H9 (cell line): Measurements from ENCODE around the gene RSPH3. TPM values are rescaled to one million over a fixed set of nuclear protein-coding genes. Genes with fewer than 3 reads are reported as not detected.

Source experiments
- DNase-seq: peaks from one replicate; pipeline ENCODE4 v3.0.0-alpha.2; 2017
- H2AFZ ChIP-seq: one replicate; pipeline ENCODE4 v1.6.1; 2013; ENCODE audit warnings: mild to moderate bottlenecking, low read length, control low read depth, moderate library complexity
- H2AK5ac ChIP-seq: 2 replicates; pipeline ENCODE4 v1.6.1; 2013; ENCODE audit warnings: low read length, control low read depth, mixed read lengths; ENCODE audit not compliant: insufficient read length
- H2BK120ac ChIP-seq: one replicate; pipeline ENCODE4 v1.6.1; 2013; ENCODE audit warnings: low read depth, mild to moderate bottlenecking, low read length, control low read depth, inconsistent platforms; ENCODE audit not compliant: poor library complexity, severe bottlenecking
- H2BK12ac ChIP-seq: 2 replicates; pipeline ENCODE4 v1.6.1; 2013; ENCODE audit warnings: low read length, control low read depth, mixed read lengths, low read depth; ENCODE audit not compliant: insufficient read length
- H2BK15ac ChIP-seq: 2 replicates; pipeline ENCODE4 v1.6.1; 2013; ENCODE audit warnings: low read depth, low read length, control low read depth
- H2BK20ac ChIP-seq: one replicate; pipeline ENCODE4 v1.6.1; 2013; ENCODE audit warnings: low read depth, mild to moderate bottlenecking, low read length, control low read depth, inconsistent platforms; ENCODE audit not compliant: poor library complexity, severe bottlenecking
- H2BK5ac ChIP-seq: 2 replicates; pipeline ENCODE4 v1.6.1; 2013; ENCODE audit warnings: low read length, control low read depth, mixed read lengths; ENCODE audit not compliant: insufficient read length
- H3K14ac ChIP-seq: 2 replicates; pipeline ENCODE4 v1.6.1; 2013; ENCODE audit warnings: low read length, control low read depth; ENCODE audit not compliant: insufficient read depth
- H3K18ac ChIP-seq: 2 replicates; pipeline ENCODE4 v1.6.1; 2013; ENCODE audit warnings: low read depth, mild to moderate bottlenecking, mixed read lengths, low read length, control low read depth; ENCODE audit not compliant: insufficient read length
- H3K23ac ChIP-seq: 2 replicates; pipeline ENCODE4 v1.6.1; 2013; ENCODE audit warnings: low read length, control low read depth, mixed read lengths, low read depth; ENCODE audit not compliant: insufficient read length
- H3K23me2 ChIP-seq: 2 replicates; pipeline ENCODE4 v1.6.1; 2013; ENCODE audit warnings: low read depth, mild to moderate bottlenecking, mixed read lengths, low read length, control low read depth; ENCODE audit not compliant: insufficient read length, poor library complexity, severe bottlenecking
- H3K27ac ChIP-seq: 2 replicates; pipeline ENCODE4 v1.5.1; 2013; ENCODE audit warnings: low read length, control low read depth, mixed read lengths, low read depth; ENCODE audit not compliant: insufficient read length
- H3K27me3 ChIP-seq: 2 replicates; pipeline ENCODE4 v1.6.1; 2013; ENCODE audit warnings: low read length, control low read depth, inconsistent platforms; ENCODE audit not compliant: insufficient read depth
- H3K4ac ChIP-seq: 2 replicates; pipeline ENCODE4 v1.6.1; 2013; ENCODE audit warnings: low read depth, mild to moderate bottlenecking, control low read depth, inconsistent platforms, low read length, moderate library complexity
- H3K4me1 ChIP-seq: 2 replicates; pipeline ENCODE4 v1.6.1; 2013; ENCODE audit warnings: low read length, control low read depth, inconsistent platforms; ENCODE audit not compliant: insufficient read depth
- H3K4me2 ChIP-seq: 2 replicates; pipeline ENCODE4 v1.6.1; 2013; ENCODE audit warnings: low read length, control low read depth, mixed read lengths; ENCODE audit not compliant: insufficient read length, insufficient read depth
- H3K56ac ChIP-seq: 2 replicates; pipeline ENCODE4 v1.6.1; 2013; ENCODE audit warnings: low read depth, mild to moderate bottlenecking, mixed read lengths, low read length, control low read depth; ENCODE audit not compliant: insufficient read length
- H3K79me1 ChIP-seq: 2 replicates; pipeline ENCODE4 v1.6.1; 2013; ENCODE audit warnings: low read depth, mild to moderate bottlenecking, moderate library complexity, low read length, control low read depth, inconsistent platforms; ENCODE audit not compliant: insufficient read depth, poor library complexity, severe bottlenecking
- H3K79me2 ChIP-seq: 2 replicates; pipeline ENCODE4 v1.6.1; 2013; ENCODE audit warnings: low read length, control low read depth, inconsistent platforms; ENCODE audit not compliant: insufficient read depth
- H3K9ac ChIP-seq: 2 replicates; pipeline ENCODE4 v1.6.1; 2013; ENCODE audit warnings: low read length, control low read depth, mixed read lengths; ENCODE audit not compliant: insufficient read length; ENCODE audit errors: extremely low read depth
- H3K9me3 ChIP-seq: one replicate; pipeline ENCODE4 v1.6.1; 2013; ENCODE audit warnings: low read depth, low read length, inconsistent platforms; ENCODE audit not compliant: control insufficient read depth
- H3T11ph ChIP-seq: one replicate; pipeline ENCODE4 v1.6.1; 2013; ENCODE audit warnings: mild to moderate bottlenecking, low read length, control low read depth, inconsistent platforms
- H4K20me1 ChIP-seq: one replicate; pipeline ENCODE4 v1.6.1; 2013; ENCODE audit not compliant: control insufficient read depth, insufficient read length, insufficient read depth
- H4K5ac ChIP-seq: 2 replicates; pipeline ENCODE4 v1.6.1; 2013; ENCODE audit warnings: low read depth, mild to moderate bottlenecking, mixed read lengths, low read length, control low read depth; ENCODE audit not compliant: insufficient read length
- H4K8ac ChIP-seq: replicated peaks from 2 replicates; pipeline ENCODE4 v1.6.1; 2013; ENCODE audit warnings: low read length, control low read depth, mixed read lengths, low read depth; ENCODE audit not compliant: insufficient read length
- H4K91ac ChIP-seq: 2 replicates; pipeline ENCODE4 v1.6.1; 2013; ENCODE audit warnings: low read depth, mild to moderate bottlenecking, moderate library complexity, mixed read lengths, low read length, control low read depth; ENCODE audit not compliant: insufficient read length
- H3K27ac Mint-ChIP-seq, 3 experiments: 2 replicates in 2 of 3; 3 replicates in 1 of 3; pipeline ENCODE4 v1.8.0; 2020 to 2021; ENCODE audit warnings: mixed read lengths in 3 of 3, mild to moderate bottlenecking in 1 of 3, moderate library complexity in 1 of 3
- H3K27me3 Mint-ChIP-seq: 2 replicates; pipeline ENCODE4 v1.8.0; 2021; ENCODE audit warnings: low read depth, mild to moderate bottlenecking, moderate library complexity, mixed read lengths
- H3K36me3 Mint-ChIP-seq, 3 experiments: 2 replicates in 2 of 3; 3 replicates in 1 of 3; pipeline ENCODE4 v1.8.0; 2020 to 2021; ENCODE audit warnings: low read depth in 3 of 3, mixed read lengths in 3 of 3; ENCODE audit not compliant: insufficient read depth in 1 of 3
- H3K4me1 Mint-ChIP-seq, 2 experiments: 2 replicates each; pipeline ENCODE4 v1.8.0; 2020; ENCODE audit warnings: mixed read lengths in 2 of 2
- H3K4me3 Mint-ChIP-seq, 2 experiments: 2 replicates in 1 of 2; 3 replicates in 1 of 2; pipeline ENCODE4 v1.8.0; 2020 to 2021; ENCODE audit warnings: mild to moderate bottlenecking in 2 of 2, mixed read lengths in 2 of 2, moderate library complexity in 1 of 2
- H3K9me3 Mint-ChIP-seq, 2 experiments: 2 replicates in 1 of 2; 3 replicates in 1 of 2; pipeline ENCODE4 v1.8.0; 2020; ENCODE audit warnings: mild to moderate bottlenecking in 2 of 2, mixed read lengths in 2 of 2, moderate library complexity in 1 of 2
- WGBS: extraction: QIAGEN DNeasy Blood & Tissue Kit; methylation state at CpG from one replicate; pipeline ENCODE4 v1.1.7; 2013; ENCODE audit warnings: missing lambda C conversion rate, low lambda C conversion rate, mixed read lengths; ENCODE audit not compliant: insufficient read length; ENCODE audit errors: extremely low coverage; 5-methylcytosine and 5-hydroxymethylcytosine counted together
- total RNA-seq: library from RNA; stranded (reverse); gene quantifications from 2 replicates; pipeline ENCODE4 v1.2.1, GENCODE V29; 2021
- TF ChIP-seq, protein P1 (sequence below): fragments of 200-600 bp; sonication (generic); conservative IDR thresholded peaks from 3 replicates; pipeline ENCODE4 v1.8.0; 2021; ENCODE audit warnings: antibody characterized with exemption, mild to moderate bottlenecking

RSPH3 gene
- total RNA-seq, 1 experiment from 2014 or later: 2.2 TPM

GRCh38 chr6:159007510-159007909 lies 7.5 kb upstream of the RSPH3 start:
- Histone ChIP-seq H2BK5ac (no peak overlapping the region), H3K14ac (no peak overlapping the region), H3K23me2 (no peaks in the 10 kb centered on the region), H2BK15ac (no peak overlapping the region), H3K18ac (no peak overlapping the region), H4K20me1 (no peaks in the 10 kb centered on the region), H3K56ac (no peak overlapping the region), H3K79me2 (no peaks in the 10 kb centered on the region), H2AK5ac (no peak overlapping the region), H2BK12ac (no peak overlapping the region), H3K23ac (no peak overlapping the region), H2AFZ (no peak overlapping the region), H2BK20ac (no peak overlapping the region), H4K8ac (no peak overlapping the region), H3K9me3 (no peaks in the 10 kb centered on the region), H3K79me1 (no peaks in the 10 kb centered on the region), H3K27ac (no peak overlapping the region), H2BK120ac (no peak overlapping the region), H4K91ac (no peak overlapping the region), H3K9ac (no peak overlapping the region), H3K27me3 (no peaks in the 10 kb centered on the region), H3K4ac (no peak overlapping the region), H3K4me1 (no peaks in the 10 kb centered on the region), H4K5ac (no peak overlapping the region), H3T11ph (no peak overlapping the region), H3K4me2 (no peak overlapping the region)
- H3K4me1 Mint-ChIP-seq: no peaks in the 10 kb centered on the region
- no peak overlapping the region; a peak in 1 of 7 replicates for H3K27ac Mint-ChIP-seq
- no peak overlapping the region for H3K4me3 Mint-ChIP-seq
- DNase-seq: no peak
- no peaks in the 10 kb centered on the region; the same call in none of the 2 replicates for H3K27me3 Mint-ChIP-seq
- TF ChIP-seq, protein P1, sequence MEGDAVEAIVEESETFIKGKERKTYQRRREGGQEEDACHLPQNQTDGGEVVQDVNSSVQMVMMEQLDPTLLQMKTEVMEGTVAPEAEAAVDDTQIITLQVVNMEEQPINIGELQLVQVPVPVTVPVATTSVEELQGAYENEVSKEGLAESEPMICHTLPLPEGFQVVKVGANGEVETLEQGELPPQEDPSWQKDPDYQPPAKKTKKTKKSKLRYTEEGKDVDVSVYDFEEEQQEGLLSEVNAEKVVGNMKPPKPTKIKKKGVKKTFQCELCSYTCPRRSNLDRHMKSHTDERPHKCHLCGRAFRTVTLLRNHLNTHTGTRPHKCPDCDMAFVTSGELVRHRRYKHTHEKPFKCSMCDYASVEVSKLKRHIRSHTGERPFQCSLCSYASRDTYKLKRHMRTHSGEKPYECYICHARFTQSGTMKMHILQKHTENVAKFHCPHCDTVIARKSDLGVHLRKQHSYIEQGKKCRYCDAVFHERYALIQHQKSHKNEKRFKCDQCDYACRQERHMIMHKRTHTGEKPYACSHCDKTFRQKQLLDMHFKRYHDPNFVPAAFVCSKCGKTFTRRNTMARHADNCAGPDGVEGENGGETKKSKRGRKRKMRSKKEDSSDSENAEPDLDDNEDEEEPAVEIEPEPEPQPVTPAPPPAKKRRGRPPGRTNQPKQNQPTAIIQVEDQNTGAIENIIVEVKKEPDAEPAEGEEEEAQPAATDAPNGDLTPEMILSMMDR: no peak
- H3K36me3 Mint-ChIP-seq: peaks cover 0 to 4% (median 0%) of the 10 kb centered on the region in 3 experiments; a peak in 2 of 7 replicates
- WGBS: no CpG with 5 or more reads among the region's 5 CpGs
- no peaks in the 10 kb centered on the region for H3K9me3 Mint-ChIP-seq
